Measurements from ENCODE around the gene IRF4.

DNA sequence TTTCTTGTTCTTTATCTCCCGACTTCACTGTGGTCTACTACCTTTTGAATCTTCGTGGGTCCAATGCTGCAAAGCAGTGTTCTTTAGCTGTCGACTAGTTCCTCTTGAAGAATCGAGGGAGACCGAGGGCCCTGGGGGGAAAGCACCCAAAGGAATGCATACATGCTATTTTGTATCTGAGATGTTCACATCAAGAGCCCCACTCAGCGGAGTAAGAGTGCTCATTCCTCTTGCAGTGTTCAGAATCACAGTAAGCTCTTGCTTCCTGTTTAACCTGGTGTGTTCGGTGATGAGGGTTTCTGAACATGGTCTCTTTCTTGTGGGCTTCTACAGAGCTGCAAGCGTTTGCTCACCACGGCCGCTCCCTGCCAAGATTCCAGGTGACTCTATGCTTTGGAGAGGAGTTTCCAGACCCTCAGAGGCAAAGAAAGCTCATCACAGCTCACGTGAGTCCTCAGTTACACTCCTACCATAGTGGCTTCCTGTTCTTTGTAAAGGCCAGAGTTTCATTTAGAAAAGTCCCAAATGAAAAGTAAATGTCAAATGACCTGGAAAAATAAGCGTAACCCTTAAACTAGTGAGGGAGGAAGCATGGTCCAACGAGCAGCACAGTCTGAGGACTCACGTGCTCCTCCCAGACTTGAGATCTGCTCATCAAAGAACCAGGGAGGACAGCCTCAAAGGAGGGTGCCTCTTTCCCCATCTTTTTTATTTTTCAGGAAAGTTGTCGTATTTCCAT, 13.3 kb downstream of the IRF4 start:
- TF ChIP-seq, protein P1, sequence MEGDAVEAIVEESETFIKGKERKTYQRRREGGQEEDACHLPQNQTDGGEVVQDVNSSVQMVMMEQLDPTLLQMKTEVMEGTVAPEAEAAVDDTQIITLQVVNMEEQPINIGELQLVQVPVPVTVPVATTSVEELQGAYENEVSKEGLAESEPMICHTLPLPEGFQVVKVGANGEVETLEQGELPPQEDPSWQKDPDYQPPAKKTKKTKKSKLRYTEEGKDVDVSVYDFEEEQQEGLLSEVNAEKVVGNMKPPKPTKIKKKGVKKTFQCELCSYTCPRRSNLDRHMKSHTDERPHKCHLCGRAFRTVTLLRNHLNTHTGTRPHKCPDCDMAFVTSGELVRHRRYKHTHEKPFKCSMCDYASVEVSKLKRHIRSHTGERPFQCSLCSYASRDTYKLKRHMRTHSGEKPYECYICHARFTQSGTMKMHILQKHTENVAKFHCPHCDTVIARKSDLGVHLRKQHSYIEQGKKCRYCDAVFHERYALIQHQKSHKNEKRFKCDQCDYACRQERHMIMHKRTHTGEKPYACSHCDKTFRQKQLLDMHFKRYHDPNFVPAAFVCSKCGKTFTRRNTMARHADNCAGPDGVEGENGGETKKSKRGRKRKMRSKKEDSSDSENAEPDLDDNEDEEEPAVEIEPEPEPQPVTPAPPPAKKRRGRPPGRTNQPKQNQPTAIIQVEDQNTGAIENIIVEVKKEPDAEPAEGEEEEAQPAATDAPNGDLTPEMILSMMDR (conservative IDR thresholded peaks at IDR 0.05; ENCODE audit: low read depth in 2 of 2): no peak
- no peak for TF ChIP-seq EZH2 (IDR thresholded peaks at IDR 0.05; ENCODE audit: low read depth, unreplicated experiment)
- TF ChIP-seq STAT1 (IDR thresholded peaks at IDR 0.05; ENCODE audit: unreplicated experiment): no peak
- TF ChIP-seq POLR2AphosphoS5 (IDR thresholded peaks at IDR 0.05; ENCODE audit: low read depth): no peak
- TF ChIP-seq, protein P2, sequence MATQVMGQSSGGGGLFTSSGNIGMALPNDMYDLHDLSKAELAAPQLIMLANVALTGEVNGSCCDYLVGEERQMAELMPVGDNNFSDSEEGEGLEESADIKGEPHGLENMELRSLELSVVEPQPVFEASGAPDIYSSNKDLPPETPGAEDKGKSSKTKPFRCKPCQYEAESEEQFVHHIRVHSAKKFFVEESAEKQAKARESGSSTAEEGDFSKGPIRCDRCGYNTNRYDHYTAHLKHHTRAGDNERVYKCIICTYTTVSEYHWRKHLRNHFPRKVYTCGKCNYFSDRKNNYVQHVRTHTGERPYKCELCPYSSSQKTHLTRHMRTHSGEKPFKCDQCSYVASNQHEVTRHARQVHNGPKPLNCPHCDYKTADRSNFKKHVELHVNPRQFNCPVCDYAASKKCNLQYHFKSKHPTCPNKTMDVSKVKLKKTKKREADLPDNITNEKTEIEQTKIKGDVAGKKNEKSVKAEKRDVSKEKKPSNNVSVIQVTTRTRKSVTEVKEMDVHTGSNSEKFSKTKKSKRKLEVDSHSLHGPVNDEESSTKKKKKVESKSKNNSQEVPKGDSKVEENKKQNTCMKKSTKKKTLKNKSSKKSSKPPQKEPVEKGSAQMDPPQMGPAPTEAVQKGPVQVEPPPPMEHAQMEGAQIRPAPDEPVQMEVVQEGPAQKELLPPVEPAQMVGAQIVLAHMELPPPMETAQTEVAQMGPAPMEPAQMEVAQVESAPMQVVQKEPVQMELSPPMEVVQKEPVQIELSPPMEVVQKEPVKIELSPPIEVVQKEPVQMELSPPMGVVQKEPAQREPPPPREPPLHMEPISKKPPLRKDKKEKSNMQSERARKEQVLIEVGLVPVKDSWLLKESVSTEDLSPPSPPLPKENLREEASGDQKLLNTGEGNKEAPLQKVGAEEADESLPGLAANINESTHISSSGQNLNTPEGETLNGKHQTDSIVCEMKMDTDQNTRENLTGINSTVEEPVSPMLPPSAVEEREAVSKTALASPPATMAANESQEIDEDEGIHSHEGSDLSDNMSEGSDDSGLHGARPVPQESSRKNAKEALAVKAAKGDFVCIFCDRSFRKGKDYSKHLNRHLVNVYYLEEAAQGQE (IDR thresholded peaks at IDR 0.05; ENCODE audit: unreplicated experiment): no peak
- TF ChIP-seq, protein P3, sequence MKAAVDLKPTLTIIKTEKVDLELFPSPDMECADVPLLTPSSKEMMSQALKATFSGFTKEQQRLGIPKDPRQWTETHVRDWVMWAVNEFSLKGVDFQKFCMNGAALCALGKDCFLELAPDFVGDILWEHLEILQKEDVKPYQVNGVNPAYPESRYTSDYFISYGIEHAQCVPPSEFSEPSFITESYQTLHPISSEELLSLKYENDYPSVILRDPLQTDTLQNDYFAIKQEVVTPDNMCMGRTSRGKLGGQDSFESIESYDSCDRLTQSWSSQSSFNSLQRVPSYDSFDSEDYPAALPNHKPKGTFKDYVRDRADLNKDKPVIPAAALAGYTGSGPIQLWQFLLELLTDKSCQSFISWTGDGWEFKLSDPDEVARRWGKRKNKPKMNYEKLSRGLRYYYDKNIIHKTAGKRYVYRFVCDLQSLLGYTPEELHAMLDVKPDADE (IDR thresholded peaks at IDR 0.05): no peak
- no peak for TF ChIP-seq CREB1 (CRISPR knock-in tag; IDR thresholded peaks at IDR 0.05; ENCODE audit: low read depth)
- no peak for TF ChIP-seq ZNF331 (CRISPR knock-in tag; IDR thresholded peaks at IDR 0.05; ENCODE audit: low read depth)
- no peak for TF ChIP-seq EZH2phosphoT487 (IDR thresholded peaks at IDR 0.05; ENCODE audit: unreplicated experiment)
- no peak for TF ChIP-seq JUNB (IDR thresholded peaks at IDR 0.05; ENCODE audit: unreplicated experiment)
- TF ChIP-seq ZNF114 (CRISPR knock-in tag; IDR thresholded peaks at IDR 0.05): no peak

Measured in GM23338 (cell line).